Measurements from ENCODE around the gene CFAP298.
"Not testable (repeated sequence)": the region's sequence is repeated elsewhere in the genome, so short reads cannot be mapped to it uniquely, and the experiment has no call there.

CFAP298 gene

GRCh38 chr21:32565856-32566465 lies 46.2 kb downstream of the CFAP298 start:
- DNase-seq = no peak

GRCh38 chr21:32562915-32563314 lies 49.3 kb downstream of the CFAP298 start:
- DNase-seq = no peak

- DNase-seq = no peak
Measured at GRCh38 chr21:32562426-32562825, 49.8 kb downstream of the CFAP298 start.

GRCh38 chr21:32561476-32561875 lies 50.7 kb downstream of the CFAP298 start:
- not testable (repeated sequence) for DNase-seq

GRCh38 chr21:32560896-32561295 lies 51.3 kb downstream of the CFAP298 start:
- no peak for DNase-seq

GRCh38 chr21:32559006-32559610 lies 53.1 kb downstream of the CFAP298 start:
- no peak for DNase-seq

GRCh38 chr21:32558106-32558505 lies 54.1 kb downstream of the CFAP298 start:
- no peak for DNase-seq

GRCh38 chr21:32554832-32555638 lies 57.1 kb downstream of the CFAP298 start:
- DNase-seq = no peak

- no peak for DNase-seq
Measured at GRCh38 chr21:32549886-32550285, 62.3 kb downstream of the CFAP298 start.

- no peak for DNase-seq
Measured at GRCh38 chr21:32549440-32549839, 62.7 kb downstream of the CFAP298 start.
